SK-N-MC (cell line): Measurements from ENCODE around the gene NUP133.

ENCODE experiments used
- EZH2 ChIP-seq: fragments of 200-600 bp; sonication (generic); IDR thresholded peaks from one replicate; pipeline ENCODE4 v1.6.1; 2017; ENCODE audit warnings: antibody characterized with exemption
- POLR2AphosphoS5 ChIP-seq: IDR thresholded peaks from 2 replicates; pipeline ENCODE4 v1.6.1; 2012; ENCODE audit warnings: mild to moderate bottlenecking, low read depth, low read length, borderline replicate concordance

- TF ChIP-seq EZH2: no peak
- no peak for TF ChIP-seq POLR2AphosphoS5
Observed at GRCh38 chr1:229535230-229535629, 27.1 kb upstream of the NUP133 start.
